HEK293T (cell line): ENCODE data around the gene RTKN2.
A peak's percentile ranks its signal among the peaks of the same experiment; 100 is the strongest.

Source experiments
- CTCF ChIA-PET: fragments of 350-600 bp; formaldehyde crosslinking; extraction: SDS; loops from one replicate; lab custom pipeline; 2021; ENCODE audit warnings: antibody characterized with exemption, inconsistent platforms; lab: Yijun Ruan, JAX
- POLR2A ChIA-PET: fragments of 350-600 bp; formaldehyde crosslinking; extraction: SDS; loops from one replicate; lab custom pipeline; 2020; ENCODE audit warnings: antibody characterized with exemption, inconsistent platforms; lab: Yijun Ruan, JAX
- DNase-seq: peaks from one replicate; pipeline ENCODE4 v3.0.0; 2012; ENCODE audit warnings: mixed read lengths; ENCODE audit errors: extremely low spot score
- ARNT ChIP-seq: fragments of 450-650 bp; IDR thresholded peaks from 2 replicates; pipeline ENCODE4 v1.6.1; 2017; ENCODE audit warnings: mild to moderate bottlenecking
- BHLHE40 ChIP-seq: fragments of 450-650 bp; IDR thresholded peaks from 2 replicates; pipeline ENCODE4 v1.6.1; 2016; ENCODE audit warnings: mild to moderate bottlenecking, moderate library complexity, borderline replicate concordance
- CTBP1 ChIP-seq: fragments of 450-650 bp; IDR thresholded peaks from 2 replicates; pipeline ENCODE4 v1.6.1; 2016; ENCODE audit warnings: borderline replicate concordance
- ELF4 ChIP-seq: fragments of 450-650 bp; IDR thresholded peaks from 2 replicates; pipeline ENCODE4 v1.6.1; 2017; ENCODE audit warnings: antibody characterized with exemption
- FOXA1 ChIP-seq: fragments of 450-650 bp; IDR thresholded peaks from 2 replicates; pipeline ENCODE4 v1.6.1; 2016; ENCODE audit warnings: mild to moderate bottlenecking
- FOXK2 ChIP-seq: fragments of 450-650 bp; IDR thresholded peaks from 2 replicates; pipeline ENCODE4 v1.6.1; 2016; ENCODE audit warnings: mild to moderate bottlenecking
- FOXM1 ChIP-seq: fragments of 450-650 bp; IDR thresholded peaks from 2 replicates; pipeline ENCODE4 v1.6.1; 2017; ENCODE audit warnings: mild to moderate bottlenecking, borderline replicate concordance
- HDGF ChIP-seq: fragments of 450-650 bp; IDR thresholded peaks from 2 replicates; pipeline ENCODE4 v1.6.1; 2017; ENCODE audit warnings: antibody characterized with exemption, borderline replicate concordance
- L3MBTL2 ChIP-seq: fragments of 450-650 bp; conservative IDR thresholded peaks from 2 replicates; pipeline ENCODE4 v1.6.1; 2016; ENCODE audit warnings: mild to moderate bottlenecking
- LEF1 ChIP-seq: fragments of 450-650 bp; IDR thresholded peaks from 2 replicates; pipeline ENCODE4 v1.6.1; 2017; ENCODE audit warnings: mild to moderate bottlenecking, borderline replicate concordance
- NFRKB ChIP-seq: fragments of 450-650 bp; IDR thresholded peaks from 2 replicates; pipeline ENCODE4 v1.6.1; 2016; ENCODE audit warnings: mild to moderate bottlenecking, moderate library complexity
- SP1 ChIP-seq: fragments of 450-650 bp; IDR thresholded peaks from 2 replicates; pipeline ENCODE4 v1.6.1; 2017
- SUZ12 ChIP-seq: fragments of 450-650 bp; IDR thresholded peaks from 2 replicates; pipeline ENCODE4 v1.6.1; 2016; ENCODE audit warnings: mild to moderate bottlenecking
- TARDBP ChIP-seq: fragments of 450-650 bp; IDR thresholded peaks from 2 replicates; pipeline ENCODE4 v1.6.1; 2016
- ZNF384 ChIP-seq: fragments of 450-650 bp; IDR thresholded peaks from 2 replicates; pipeline ENCODE4 v1.6.1; 2016
- TF ChIP-seq, protein P1 (sequence below): fragments of 450-650 bp; IDR thresholded peaks from 2 replicates; pipeline ENCODE4 v1.6.1; 2016

Gene RTKN2

DNA sequence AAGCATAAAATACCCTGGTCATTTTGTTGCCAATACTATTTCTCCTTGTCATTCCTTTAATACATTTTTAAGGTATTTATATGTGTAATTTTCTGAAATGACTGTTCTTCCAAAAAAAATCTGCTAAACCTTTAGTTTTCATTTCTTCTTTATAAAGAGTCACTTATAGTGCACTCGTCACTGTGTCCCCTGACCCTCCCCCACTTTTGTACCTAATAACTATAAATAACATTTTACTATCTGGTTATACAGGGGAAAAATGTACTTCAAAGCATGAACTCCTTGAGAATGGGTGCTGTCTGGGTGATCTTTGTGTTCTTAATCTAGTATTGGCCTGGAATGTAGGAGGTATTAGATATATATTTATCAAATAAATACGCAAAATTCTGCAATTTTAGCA lies 31.1 kb downstream of the RTKN2 start:
- TF ChIP-seq CTBP1 = no peak
- ChIA-PET POLR2A (no interaction called here), CTCF (interaction anchor here (0.6 kb wide), 1 partner anchor 41 kb away, joined by 5 read pairs; no protein-coding TSS in a partner anchor)
- no peak for DNase-seq

DNA sequence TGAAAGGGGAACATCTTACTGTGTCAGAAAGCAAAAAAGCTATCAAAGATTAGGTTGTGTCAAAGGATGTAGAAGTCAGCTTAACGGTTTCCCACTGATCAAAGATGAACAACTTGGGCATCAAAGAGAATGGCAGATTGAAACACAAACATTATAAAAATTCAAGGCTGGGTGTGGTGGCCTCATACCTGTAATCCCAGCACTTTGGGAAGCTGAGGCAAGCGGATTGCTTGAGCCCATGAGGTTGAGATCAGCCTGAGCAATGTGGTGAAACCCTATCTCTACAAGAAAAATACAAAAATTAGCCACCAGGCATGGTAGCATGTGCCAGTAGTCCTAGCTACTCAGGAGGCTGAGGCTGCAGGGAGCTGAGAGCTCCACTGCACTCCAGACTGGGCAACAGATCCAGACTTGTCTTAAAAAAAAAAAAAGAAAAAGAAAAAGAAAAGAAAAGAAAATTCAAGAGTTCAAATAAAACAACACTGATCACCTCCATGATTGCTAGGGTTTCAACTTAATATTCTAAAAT lies 34.5 kb downstream of the RTKN2 start:
- ChIA-PET CTCF (no interaction called here), POLR2A (no interaction called here)
- no peak for DNase-seq
- TF ChIP-seq HDGF = no peak
- no peak for TF ChIP-seq CTBP1
- no peak for TF ChIP-seq FOXM1
- TF ChIP-seq ARNT = no peak

DNA sequence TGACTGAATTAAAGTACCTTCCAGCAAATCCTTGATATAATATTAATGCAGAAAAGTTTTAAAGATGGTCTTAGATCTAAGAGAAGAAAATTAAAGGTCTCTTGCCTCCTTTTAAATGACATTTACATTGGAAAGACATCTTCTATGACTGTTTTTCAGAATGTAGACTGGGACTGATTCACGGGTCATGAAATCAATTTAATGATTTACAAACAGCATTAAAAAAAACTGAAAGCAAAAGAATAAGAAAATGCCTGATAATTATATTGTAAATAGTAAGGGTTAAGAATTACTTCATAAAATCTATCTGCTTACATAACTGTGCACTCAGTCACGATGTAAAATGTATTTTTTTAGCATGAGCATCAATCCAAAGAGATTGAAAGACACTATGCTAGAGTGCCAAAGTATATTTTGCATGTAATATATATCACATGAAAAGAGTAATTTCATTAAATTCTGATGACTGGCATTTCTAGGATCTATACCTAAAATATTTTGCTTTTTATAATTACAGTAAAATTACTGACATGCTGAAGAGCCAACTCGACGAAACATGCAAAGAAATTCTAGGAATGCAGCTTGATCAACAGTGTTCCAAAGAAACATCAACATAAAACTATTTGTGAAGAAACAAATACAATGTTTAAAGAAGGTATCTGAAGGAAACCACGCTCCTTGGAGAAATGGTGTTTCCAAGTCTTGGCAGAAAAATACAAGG lies 35.1 kb downstream of the RTKN2 start:
- ChIA-PET CTCF (no interaction called here), POLR2A (no interaction called here)
- no peak for DNase-seq
- TF ChIP-seq TARDBP = no peak
- no peak for TF ChIP-seq NFRKB
- TF ChIP-seq LEF1 = no peak
- no peak for TF ChIP-seq FOXA1
- TF ChIP-seq, protein P1, sequence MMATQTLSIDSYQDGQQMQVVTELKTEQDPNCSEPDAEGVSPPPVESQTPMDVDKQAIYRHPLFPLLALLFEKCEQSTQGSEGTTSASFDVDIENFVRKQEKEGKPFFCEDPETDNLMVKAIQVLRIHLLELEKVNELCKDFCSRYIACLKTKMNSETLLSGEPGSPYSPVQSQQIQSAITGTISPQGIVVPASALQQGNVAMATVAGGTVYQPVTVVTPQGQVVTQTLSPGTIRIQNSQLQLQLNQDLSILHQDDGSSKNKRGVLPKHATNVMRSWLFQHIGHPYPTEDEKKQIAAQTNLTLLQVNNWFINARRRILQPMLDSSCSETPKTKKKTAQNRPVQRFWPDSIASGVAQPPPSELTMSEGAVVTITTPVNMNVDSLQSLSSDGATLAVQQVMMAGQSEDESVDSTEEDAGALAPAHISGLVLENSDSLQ = no peak
- no peak for TF ChIP-seq HDGF
- TF ChIP-seq SP1 = no peak
- no peak for TF ChIP-seq FOXM1
- TF ChIP-seq ZNF384 = no peak
- TF ChIP-seq ARNT = no peak
- no peak for TF ChIP-seq L3MBTL2
- TF ChIP-seq SUZ12 = no peak
- no peak for TF ChIP-seq BHLHE40
- no peak for TF ChIP-seq ELF4
- no peak for TF ChIP-seq FOXK2

DNA sequence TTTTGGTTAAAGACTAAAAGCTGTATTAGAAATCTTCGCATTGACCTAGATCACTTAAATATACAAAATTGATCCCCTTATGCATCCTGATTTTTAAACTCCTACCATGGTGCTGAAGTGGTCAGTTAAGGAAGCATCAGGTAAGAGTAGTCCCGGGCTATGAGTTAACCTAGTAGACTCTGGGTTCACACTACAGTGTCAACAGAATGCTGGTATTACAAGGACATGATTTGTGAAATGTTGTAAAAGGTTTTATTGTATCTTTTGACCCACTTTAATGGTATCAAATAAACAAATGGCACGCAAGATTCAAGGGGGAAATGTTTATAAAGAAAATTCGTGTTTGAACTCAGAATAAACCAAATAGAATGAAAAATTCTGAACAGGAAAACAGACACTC lies 36.8 kb downstream of the RTKN2 start:
- no peak for DNase-seq
- ChIA-PET CTCF (no interaction called here), POLR2A (no interaction called here)
- TF ChIP-seq ARNT (peak; percentile 84), FOXK2 (no peak), L3MBTL2 (no peak), SUZ12 (no peak), HDGF (no peak)

DNA sequence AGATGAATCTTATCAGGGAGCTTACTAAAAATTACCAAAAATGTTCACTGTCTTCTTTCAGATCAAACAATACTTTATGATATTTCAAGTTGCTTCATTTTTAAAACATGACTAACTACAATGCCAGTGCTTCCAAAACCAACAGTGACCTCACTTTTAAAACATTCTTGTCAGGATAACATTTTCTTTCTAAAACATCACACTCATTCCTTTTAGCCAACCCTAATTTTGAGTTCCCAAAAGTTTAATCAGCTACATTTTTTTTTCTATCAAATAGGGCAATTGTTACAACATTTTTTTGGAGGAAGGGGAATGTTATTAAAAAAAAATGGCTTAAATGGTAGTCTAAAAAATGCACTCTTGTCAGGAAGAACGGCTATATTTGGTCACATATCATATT lies 37.3 kb downstream of the RTKN2 start:
- ChIA-PET POLR2A (no interaction called here), CTCF (no interaction called here)
- TF ChIP-seq SUZ12 = no peak
- TF ChIP-seq BHLHE40 = no peak
- no peak for TF ChIP-seq NFRKB
- no peak for TF ChIP-seq CTBP1
- TF ChIP-seq, protein P1 = no peak
- TF ChIP-seq ZNF384 = no peak
- TF ChIP-seq ELF4 = no peak
- no peak for TF ChIP-seq FOXK2
- no peak for TF ChIP-seq ARNT
- no peak for TF ChIP-seq FOXM1
- no peak for TF ChIP-seq TARDBP
- no peak for TF ChIP-seq FOXA1
- DNase-seq = no peak

DNA sequence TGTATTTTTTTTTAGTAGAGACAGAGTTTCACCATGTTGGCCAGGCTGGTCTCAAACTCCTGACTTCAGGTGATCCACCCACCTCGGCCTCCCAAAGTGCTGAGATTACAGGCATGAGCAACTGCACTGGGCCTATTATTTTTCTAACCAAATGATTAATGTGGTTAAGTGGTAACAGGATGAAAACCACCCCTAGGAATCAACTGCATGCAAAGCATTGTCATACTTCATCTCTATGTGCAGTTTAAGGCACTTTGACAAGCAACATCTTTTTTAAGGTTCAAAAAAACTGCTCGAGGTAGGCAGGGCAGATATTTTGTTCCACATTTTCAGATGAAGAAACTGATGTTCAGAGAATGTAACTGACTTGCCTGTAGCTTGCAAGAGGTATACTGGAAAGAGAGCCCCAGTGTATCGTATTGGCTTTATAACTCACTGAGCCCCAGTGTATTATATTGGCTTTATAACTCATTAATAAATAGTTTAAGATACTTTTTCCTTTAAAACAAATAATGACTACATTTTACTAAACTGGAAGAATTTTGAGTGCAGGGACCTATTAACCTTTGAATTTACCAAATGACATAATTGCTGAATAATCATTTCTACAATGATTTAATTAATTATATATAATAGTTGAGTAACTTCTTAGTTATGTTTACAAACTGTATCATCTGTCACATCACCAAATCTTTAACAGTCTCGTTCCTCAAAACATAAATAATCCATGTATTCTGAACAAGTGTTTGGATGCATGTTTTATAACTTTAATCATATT lies 38.1 kb downstream of the RTKN2 start:
- no peak for DNase-seq
- no peak for TF ChIP-seq FOXM1
- no peak for TF ChIP-seq LEF1
- no peak for TF ChIP-seq BHLHE40
- TF ChIP-seq CTBP1 = no peak
- no peak for TF ChIP-seq SP1
- POLR2A ChIA-PET = no interaction called here
- CTCF ChIA-PET = interaction anchor here (0.6 kb wide), 1 partner anchor 265 kb away, joined by 4 read pairs; no protein-coding TSS in a partner anchor

DNA sequence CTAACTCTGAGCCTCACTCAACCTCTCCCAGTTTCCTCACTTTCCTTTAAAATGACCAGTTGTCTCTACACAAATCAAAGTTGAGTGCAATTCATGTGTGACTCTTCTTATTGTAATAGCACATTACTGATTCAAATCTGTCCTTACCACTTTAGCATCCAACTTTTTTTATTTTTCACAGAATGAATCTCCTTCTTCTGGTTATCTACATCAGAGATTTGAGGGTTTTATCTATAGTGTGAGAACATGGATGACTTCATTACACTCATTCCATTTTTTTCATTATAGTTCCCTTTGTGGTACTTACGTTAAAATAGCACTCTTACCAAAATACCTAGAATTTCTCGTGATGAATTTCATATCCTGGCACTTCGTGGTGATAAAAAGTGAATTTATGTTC lies 43.3 kb downstream of the RTKN2 start:
- DNase-seq = no peak
- ChIA-PET POLR2A (no interaction called here), CTCF (interaction anchor here (0.7 kb wide), 1 partner anchor 394 kb away, joined by 3 read pairs; no protein-coding TSS in a partner anchor)
- no peak for TF ChIP-seq TARDBP
- TF ChIP-seq NFRKB = no peak
- no peak for TF ChIP-seq ARNT
- TF ChIP-seq SUZ12 = no peak
- TF ChIP-seq FOXA1 = no peak
- TF ChIP-seq L3MBTL2 = no peak
- no peak for TF ChIP-seq BHLHE40
- TF ChIP-seq HDGF = no peak
- no peak for TF ChIP-seq ELF4
- TF ChIP-seq FOXM1 = no peak
- TF ChIP-seq LEF1 = no peak
